Testis (tissue), 2 donors: Measurements from ENCODE around the gene ASCC2.

ENCODE experiments used
- CTCF ChIP-seq, 3 experiments: fragments of 450-650 bp in 2 of 3; fragments of 200-600 bp in 1 of 3; sonication (generic) in 1 of 3; IDR thresholded peaks; one replicate each; pipeline ENCODE4 v1.5.1; 2016 to 2019; ENCODE audit warnings: antibody characterized with exemption in 3 of 3, mild to moderate bottlenecking in 2 of 3, moderate library complexity in 1 of 3
- POLR2A ChIP-seq: fragments of 450-650 bp; IDR thresholded peaks from one replicate; pipeline ENCODE4 v1.6.1; 2017; ENCODE audit warnings: antibody characterized with exemption, mild to moderate bottlenecking, moderate library complexity

DNA sequence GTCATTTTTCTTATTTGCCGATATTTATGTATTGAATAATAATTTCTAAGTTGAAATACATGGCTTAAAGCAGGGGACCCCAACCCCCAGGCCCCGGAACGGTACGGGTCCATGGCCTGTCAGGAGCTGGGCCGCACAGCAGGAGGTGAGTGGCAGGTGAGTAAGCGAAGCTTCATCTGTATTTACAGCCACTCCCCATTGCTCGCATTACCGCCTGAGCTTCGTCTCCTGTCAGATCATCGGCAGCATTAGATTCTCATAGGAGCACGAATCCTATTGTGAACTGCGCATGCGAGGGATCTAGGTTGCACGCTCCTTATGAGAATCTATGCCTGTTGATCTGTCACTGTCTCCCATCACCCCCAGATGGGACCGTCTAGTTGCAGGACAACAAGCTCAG lies 75.8 kb downstream of the ASCC2 start:
- TF ChIP-seq CTCF (IDR thresholded peaks at IDR 0.05) (no peak), POLR2A (no peak)
